Stimulated activated CD4-positive, alpha-beta T cell treated with anti-CD3 and anti-CD28 coated beads, Interleukin-1b, Interleukin-23, amount 100 ng/mL, for 1 hour (primary cell): ENCODE results near the gene MTO1.
"Not testable (repeated sequence)": the region's sequence is repeated elsewhere in the genome, so short reads cannot be mapped to it uniquely, and the experiment has no call there.

Source experiments
- DNase-seq, 2 donors: peaks; one replicate each; pipeline ENCODE4 v3.0.0-alpha.2; 2020; ENCODE audit warnings: low read depth in 2 of 2

MTO1 gene, protein sequence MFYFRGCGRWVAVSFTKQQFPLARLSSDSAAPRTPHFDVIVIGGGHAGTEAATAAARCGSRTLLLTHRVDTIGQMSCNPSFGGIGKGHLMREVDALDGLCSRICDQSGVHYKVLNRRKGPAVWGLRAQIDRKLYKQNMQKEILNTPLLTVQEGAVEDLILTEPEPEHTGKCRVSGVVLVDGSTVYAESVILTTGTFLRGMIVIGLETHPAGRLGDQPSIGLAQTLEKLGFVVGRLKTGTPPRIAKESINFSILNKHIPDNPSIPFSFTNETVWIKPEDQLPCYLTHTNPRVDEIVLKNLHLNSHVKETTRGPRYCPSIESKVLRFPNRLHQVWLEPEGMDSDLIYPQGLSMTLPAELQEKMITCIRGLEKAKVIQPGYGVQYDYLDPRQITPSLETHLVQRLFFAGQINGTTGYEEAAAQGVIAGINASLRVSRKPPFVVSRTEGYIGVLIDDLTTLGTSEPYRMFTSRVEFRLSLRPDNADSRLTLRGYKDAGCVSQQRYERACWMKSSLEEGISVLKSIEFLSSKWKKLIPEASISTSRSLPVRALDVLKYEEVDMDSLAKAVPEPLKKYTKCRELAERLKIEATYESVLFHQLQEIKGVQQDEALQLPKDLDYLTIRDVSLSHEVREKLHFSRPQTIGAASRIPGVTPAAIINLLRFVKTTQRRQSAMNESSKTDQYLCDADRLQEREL

DNA sequence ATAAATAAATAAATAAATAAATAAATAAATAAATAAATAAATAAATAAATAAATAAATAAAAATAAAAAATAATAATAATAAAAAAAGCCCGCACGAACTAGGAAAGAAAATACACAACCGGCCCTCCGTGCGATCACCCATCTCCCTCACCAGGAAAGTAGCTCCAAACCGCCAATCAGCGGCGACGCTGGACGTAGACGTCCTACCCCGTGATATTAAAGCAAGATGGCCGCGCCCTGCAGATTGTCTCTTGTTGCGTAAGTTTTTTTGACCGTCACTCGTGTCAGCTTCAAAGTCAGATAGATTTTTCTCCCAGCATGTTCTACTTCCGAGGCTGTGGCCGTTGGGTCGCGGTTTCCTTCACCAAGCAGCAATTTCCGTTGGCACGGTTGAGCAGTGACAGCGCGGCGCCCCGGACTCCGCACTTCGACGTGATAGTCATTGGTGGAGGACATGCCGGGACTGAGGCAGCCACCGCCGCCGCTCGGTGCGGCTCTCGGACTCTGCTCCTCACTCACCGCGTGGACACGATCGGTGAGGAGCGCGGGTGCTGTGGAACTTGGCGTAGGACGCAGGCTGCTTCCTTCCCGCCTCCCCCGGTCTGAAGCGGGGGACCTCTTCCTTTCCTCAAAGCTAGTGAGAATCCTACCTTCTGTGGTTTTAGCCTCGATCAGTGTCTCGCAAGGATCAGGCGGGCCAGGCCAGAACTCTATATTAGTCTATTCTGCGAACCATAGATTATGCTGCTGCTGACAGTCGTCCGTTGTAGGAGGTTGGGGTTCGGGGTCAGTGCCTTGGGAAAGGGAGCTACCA, at the start of gene MTO1:
MTO1 (plus strand) TSS at position 201 of the 814 bp plus-strand sequence; CDS start at position 319, 118 bp downstream.
- peak; percentile 48 to 53 for DNase-seq

DNA sequence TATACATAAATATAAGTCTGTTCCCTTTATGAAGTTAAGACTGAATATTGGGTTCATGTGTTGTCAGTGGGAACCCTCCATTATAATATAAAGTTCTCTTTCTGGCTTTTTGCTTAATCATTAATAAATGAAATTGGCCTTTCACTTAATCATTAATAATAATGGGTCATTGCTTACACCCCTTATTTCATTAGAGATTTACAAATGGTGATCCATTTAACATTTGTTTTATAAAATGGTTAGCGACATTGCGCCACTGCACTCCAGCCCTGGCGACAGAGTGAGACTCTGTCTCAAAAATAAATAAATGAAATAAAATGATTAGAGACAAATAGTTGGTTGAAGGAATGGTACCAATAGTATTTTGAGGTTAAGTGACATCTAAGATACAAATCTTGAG, 48.4 kb upstream of the MTO1 start:
- DNase-seq = no peak

DNA sequence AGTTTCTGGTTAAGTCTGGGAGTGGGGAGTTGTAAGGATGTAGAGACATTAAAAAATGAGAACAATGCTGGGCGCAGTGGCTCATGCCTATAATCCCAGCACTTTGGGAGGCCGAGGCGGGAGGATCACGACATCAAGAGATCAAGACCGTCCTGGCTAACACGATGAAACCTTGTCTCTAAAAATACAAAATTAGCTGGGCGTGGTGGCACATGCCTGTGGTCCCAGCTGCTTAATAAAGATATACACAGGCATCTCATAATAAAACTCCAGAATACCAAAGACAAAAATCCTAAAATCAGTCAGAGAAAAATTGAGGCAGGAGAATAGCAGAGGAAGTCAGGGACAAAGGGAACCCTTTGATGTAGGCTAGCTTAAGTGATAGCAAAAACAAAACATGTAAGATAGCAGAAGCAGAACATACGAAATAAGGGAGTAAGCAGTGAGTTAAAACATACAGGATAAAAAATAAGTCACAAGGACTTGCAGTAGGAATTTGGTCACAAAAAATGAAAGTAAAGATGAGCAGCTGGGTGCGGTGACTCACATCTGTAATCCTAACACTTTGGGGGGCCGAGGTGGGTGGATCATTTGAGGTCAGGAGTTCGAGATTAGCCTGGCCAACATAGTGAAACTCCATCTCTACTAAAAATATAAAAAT, 43.3 kb upstream of the MTO1 start:
- no peak for DNase-seq

DNA sequence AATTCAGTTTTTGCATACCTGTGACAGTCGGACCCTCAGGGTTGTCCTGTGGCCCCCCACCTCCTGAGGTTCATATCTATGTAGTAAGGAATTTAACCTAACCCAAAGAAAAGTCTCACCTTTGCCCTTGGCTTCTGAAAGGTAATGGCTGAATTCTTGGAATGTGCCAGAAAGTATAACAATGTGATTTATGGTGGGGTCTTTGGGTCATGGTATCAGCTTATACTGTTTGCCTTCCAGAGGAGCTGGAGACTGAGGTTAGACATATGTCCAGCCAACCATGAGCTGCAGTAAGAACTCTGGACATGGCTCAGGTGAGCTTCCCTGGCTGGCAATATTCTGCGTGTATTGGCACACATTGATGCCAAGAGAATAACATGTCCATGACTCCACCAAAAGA, 40.0 kb upstream of the MTO1 start:
- DNase-seq = no peak

DNA sequence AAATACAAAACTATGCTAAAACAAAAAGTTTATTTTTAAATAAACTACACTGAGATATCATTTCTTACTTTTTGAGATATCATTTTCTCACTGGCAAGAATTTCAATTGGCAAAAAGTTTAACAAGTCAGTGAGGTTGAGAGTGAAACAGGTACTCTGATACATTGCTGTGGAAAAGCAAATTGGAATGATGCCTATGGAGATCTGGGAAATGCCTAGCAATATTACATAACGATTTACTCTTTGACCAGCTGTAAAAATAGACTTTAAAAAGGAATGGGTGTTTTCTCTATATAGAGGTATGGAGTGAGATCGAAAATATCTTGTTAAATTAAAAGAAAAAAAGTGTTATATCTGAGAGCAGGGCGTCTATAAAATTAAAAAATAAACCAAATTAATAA, 26.3 kb upstream of the MTO1 start:
- no peak for DNase-seq

DNA sequence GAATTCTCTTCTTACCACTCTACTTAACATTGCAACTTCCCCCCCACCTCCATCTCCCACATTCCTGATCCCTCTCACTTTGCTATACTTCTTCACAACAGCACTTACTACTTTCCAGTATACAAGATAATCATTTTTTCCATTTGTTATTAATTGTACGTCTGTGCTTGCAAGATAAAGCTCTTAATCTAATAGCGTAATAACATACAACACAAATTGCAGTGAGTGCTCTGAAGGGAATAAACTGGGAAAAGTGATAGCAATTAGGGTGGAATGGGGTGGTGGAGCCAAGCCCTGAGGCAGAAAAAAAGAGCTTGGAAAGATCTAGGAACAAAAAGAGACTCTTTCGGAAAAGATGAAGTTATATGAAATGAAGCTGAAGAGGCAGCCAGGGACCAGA, 18.0 kb upstream of the MTO1 start:
- no peak for DNase-seq

DNA sequence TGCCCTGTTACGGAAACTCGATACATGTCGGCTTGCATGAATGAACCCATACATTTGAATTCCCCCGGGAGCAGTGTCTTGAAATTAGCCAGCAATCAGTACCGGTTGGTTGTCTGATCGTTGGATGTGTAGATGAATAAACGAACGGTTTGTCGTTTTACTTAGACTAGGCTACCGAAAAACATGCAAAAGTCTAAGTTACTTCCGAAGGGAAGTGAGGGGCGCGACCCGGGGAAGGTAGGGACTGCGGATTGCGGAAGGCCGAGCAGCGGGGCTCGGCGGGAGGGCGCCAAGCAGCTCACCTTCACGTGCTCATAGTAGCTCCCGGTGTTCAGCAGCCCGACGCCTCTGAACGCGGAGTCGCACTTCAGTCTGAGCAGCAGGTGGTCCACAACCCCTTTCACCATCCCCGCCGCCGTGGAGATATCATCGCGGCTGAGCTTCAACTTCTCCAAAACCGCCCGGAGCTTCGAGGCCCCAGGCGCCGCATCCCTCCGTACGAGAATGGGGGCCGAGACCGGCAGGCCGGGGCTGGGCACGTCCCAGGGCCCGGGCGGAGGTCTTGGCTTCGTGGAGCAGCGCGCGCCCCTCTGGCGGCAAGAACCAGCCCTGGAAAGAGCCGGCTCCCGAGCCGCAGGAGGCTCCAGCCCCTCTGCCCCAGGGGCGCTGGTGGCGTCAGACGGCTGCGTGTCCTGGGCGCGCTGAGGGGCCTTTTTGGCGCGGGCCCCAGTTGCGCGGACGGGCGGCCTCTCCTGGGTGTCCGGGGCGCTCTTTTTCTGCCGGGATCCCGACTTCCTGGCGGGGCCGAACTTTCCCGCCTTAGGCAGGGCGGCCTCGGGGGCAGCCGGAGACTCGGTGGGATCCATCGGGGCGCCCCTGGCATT, 10.1 kb upstream of the MTO1 start:
- peak in 1 of 2 donors; percentile 17 for DNase-seq

DNA sequence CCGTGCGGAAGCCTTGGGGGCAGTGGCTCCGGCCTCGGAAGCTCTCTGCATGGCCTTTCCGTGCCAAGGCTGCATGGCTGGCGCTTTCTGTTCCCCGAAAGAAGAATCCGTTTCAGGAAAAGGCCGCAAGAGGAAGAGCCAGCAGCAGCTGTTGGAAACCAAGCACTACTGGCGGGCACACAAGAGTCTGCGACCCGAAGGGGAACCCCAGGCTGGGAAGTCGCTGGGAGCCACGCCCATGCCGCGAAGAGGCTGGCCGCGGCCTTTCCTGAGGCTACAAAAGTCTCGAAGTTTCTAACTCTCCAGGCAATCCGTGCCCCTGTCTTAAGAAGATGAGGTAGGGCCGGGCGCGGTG, 9.5 kb upstream of the MTO1 start, which contains the start of gene CGAS:
CGAS (minus strand) TSS at position 191 of the 355 bp plus-strand sequence; CDS start at position 75, 116 bp downstream.
- peak; percentile 41 to 48 for DNase-seq

DNA sequence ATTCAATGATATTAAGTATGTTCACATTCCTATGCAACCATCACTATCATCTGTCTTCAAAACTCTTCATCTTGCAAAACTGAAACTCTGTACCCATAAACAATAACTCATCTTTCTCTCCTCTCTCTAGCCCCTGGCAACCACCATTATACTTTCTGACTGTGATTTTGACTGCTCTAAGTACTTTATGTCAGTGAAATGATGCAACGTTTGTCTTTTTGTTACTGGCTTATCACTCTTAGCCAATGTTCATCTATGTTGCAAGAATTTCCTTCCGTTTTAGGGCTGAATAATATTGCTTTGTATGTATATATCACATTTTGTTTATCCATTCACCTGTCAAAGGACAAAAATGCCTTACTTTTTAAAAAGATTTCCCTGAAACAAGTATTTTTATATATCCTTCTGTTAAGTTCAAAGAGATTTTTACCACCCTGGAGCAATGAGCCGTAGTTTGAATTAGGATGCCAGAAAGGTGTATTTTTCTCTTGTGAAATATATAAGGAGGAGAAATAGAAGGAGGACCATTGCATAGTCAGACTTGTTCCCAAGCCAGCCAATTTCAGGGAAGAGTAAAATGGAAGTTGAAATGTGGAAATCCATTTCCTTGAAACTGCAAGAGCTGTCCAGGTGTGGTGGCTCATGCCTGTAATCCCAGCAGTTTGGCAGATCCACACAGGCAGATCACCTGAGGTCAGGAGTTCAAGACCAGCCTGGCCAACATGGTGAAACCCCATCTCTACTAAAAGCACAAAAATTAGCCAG, 5.5 kb upstream of the MTO1 start:
- no peak for DNase-seq

DNA sequence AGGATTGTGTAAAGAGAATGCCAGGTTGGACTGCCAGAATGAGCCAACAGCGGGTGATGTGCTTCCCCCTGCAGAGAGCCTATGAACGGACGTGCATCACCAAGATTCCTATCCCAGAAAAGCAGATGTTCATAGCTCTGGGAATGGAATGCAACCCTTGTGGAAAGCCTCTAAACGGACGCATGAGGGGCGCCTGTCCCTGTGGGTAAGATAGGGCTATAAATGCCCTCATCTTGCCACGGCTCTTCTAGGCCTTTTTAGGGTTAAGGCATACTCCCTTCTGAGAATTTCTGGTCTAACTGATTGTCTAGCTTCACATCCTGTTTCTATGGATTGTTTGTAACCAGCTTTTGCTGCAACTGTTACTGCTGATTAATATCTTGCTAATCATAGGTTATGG, 2.1 kb upstream of the MTO1 start:
- DNase-seq = not testable (repeated sequence)

DNA sequence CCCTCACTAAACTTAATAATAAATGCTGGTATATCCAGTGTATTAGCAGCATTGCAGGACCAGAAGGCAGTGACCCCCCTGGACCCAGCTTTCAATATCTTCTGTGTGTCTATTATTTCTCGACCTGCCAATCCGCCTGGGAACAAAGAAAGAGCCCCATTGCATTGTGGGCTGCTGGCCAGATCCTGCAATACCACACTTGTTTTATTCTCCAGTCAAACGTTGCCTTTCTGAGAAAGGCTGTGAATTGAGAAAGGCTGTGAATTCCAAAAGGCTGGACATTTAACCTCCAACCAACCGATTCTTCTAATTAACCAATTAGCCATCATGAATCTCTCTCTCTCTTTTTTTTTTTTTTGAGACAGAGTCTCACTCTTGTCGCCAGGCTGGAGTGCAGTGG, 1.5 kb upstream of the MTO1 start:
- no peak for DNase-seq

DNA sequence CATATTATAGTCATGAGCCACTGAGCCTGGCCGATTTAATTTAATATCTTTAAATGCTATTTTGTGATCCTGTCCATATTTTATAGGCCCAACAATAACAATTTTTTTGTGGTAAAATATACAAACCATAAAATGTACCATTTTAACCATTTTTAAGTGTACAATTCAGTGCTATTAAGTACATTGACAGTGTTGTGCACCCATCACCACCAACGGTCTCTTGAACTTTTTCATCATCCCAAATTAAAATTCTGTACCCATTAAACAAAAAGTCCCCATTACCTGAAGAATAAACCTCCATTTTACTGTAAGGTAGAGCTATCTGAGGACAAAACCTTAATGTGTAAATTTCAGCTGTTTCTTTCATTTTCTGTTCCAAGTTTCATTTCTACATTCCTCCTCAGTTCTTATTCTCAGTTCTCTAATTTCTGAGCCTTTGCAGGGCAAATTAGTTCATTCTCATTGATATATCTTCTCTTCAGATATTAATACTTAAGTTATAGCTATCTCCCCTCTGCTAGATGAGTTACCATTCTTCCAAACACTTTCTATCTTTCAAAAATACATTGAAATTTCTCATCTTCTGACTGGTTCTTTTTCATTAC, 10.3 kb downstream of the MTO1 start:
- DNase-seq = no peak

DNA sequence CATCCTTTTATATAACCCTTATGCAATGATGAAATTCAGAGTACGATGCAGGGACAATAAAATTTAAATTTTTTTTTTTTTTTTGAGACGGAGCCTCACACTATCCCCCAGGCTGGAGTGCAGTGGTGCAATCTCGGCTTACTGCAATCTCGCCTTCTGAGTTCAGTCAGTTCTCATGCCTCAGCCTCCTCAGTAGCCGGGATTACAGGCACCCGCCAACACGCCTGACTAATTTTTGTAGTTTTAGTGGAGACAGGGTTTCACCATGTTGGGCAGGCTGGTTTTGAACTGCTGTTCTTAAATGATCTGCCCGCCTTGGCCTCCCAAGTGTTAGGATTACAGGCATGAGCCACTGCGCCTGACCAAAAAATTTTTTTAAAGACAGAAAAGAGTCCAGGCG, 15.2 kb downstream of the MTO1 start:
- DNase-seq = no peak

DNA sequence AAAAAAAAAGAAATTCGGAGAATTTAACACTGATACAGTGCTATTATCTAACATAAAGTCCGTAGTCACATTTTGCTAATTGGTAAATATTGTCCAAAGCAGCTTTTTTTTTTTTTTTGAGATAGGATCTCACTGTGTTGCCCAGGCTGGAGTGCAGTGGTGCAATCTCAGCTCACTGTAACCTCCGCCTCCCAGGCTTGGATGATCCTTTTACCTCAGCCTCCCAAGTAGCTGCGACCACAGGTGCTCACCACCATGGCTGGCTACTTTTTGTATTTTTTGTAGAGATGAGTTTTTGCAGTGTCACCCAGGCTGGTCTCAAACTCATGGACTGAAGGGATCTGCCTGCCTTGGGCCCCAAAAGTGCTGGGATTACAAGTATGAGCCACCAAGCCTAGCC, 15.9 kb downstream of the MTO1 start:
- no peak for DNase-seq

DNA sequence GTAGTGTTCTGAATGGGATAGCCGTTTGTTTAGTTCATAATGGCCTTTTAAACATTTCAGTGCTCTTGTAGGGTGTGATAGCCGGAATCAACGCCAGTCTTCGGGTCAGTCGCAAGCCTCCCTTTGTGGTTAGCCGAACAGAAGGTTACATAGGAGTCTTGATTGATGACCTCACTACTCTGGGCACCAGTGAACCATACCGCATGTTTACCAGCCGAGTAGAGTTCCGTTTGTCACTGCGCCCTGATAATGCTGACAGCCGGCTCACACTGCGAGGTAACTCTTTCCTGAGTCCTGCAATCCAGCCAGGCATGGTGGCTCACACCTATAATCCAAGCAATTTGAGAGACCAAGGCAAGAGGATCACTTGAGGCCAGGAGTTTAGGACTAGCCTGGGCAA, 20.4 kb downstream of the MTO1 start:
- no peak for DNase-seq

DNA sequence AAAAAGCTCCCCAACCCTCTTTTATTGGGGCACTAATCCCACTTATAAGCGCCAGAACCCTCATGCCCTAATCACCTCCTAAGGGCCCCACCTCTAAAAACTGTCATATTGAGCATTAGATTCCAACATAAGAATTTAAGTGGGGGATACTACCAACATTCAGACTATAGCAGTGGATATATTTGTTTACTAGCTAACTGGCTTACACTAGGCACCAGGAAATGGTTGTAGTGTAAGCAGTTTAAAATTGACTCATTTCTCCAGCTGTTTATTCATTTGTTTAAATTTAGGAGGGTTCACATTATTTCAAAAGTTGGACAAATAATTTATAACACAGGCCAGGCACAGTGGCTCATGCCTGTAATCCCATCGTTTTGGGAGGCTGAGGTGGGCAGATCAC, 22.9 kb downstream of the MTO1 start:
- DNase-seq = no peak

DNA sequence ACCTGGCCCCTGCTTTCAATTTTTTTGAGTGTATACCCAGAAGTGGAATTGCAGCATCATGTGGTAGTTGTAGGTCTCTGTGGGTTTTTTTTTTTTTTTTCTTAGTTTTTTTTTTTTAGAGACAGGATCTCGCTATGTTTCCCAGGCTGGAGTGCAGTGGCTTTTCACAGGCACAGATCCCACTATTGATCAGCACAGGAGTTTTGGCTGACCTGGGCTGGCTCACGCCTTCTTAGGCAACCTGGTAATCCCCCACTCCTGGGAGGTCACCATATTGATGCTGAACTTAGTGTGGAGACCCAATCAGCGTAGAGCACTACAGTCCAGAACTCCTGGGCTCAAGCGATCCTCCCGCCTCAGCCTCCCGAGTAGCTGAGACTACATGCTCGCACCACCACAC, 25.9 kb downstream of the MTO1 start:
- DNase-seq = no peak

DNA sequence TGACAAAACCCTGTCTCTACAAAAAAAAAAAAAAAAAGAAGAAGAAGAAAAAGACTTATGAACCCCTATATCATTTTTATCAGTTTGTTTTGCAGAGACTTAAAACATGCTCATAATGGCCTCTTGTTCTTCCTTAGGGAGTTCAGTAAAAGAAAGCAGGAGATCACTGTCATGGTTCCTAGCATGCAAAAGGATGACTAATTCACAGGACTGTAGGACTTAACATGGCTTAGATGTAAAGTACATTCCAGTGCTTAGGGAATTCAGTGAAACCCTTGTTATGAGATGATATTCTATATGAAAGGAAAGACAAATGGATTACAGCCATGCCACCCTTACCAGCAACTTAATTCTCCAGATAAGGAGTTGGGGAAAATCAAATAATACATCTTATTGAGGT, 29.8 kb downstream of the MTO1 start:
- DNase-seq = no peak

DNA sequence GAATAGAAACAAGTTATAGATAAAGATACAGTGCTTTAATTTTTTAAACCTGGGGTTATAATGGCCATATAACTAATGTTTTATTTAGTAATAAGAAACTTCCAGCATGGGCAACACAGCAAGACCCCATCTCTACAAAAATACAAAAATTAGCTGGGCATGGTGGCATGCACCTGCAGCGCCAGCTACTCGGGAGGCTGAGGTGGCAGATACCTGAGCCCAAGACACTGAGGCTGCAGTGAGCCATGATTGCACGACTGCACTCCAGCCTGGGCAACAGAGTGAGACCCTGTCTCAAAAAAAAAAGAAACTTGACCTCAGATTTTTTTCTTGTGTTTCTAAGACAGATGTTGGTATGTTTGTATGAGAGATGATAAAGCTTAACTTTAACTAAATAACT, 36.4 kb downstream of the MTO1 start:
- no peak for DNase-seq
